IPS-18a (cell line): ENCODE results near the gene CSNK1G1.
"Not testable (repeated sequence)": the region's sequence is repeated elsewhere in the genome, so short reads cannot be mapped to it uniquely, and the experiment has no call there.

Experiments
- H3K27ac ChIP-seq: one replicate; pipeline ENCODE4 v1.5.1; 2013; ENCODE audit warnings: low read length
- H3K27me3 ChIP-seq: one replicate; pipeline ENCODE4 v1.6.1; 2013; ENCODE audit warnings: mild to moderate bottlenecking, low read length; ENCODE audit not compliant: control insufficient read depth, insufficient read depth
- H3K36me3 ChIP-seq: one replicate; pipeline ENCODE4 v1.6.1; 2013; ENCODE audit warnings: low read depth, low read length; ENCODE audit not compliant: control insufficient read depth
- H3K4me1 ChIP-seq: one replicate; pipeline ENCODE4 v1.6.1; 2013; ENCODE audit warnings: low read depth, low read length; ENCODE audit not compliant: control insufficient read depth
- H3K4me3 ChIP-seq: one replicate; pipeline ENCODE4 v1.5.1; 2013; ENCODE audit warnings: low read length
- H3K9ac ChIP-seq: one replicate; pipeline ENCODE4 v1.6.1; 2013; ENCODE audit warnings: mild to moderate bottlenecking, low read length, moderate library complexity
- H3K9me3 ChIP-seq: one replicate; pipeline ENCODE4 v1.6.1; 2013; ENCODE audit warnings: low read depth, low read length; ENCODE audit not compliant: control insufficient read depth

The CSNK1G1 gene

DNA sequence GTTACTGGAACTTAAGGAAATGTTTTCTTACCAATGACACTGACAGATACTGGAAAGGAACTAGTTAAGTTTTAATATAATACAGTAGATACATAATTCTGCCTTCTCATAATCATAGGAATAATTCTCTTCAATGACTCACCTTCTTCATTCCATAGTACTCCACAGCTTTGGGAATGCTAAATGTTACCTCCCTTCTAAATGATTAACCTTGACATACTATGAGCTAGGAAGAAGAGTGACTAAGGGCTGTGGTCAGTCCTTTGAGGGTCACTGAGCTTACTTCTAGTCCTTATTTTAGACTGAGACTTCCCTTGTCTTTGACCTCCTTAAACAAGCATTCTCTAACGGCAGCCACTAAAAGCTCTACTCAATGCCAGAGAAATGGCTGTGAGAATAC is 123.6 kb downstream of the CSNK1G1 start:
- no peaks in the 10 kb centered on the region for H3K4me1 ChIP-seq
- H3K4me3 ChIP-seq = no peak overlapping the region
- no peak overlapping the region for H3K9ac ChIP-seq
- H3K27ac ChIP-seq = no peak overlapping the region
- no peaks in the 10 kb centered on the region for H3K27me3 ChIP-seq
- no peaks in the 10 kb centered on the region for H3K9me3 ChIP-seq
- H3K36me3 ChIP-seq = no peaks in the 10 kb centered on the region

- Histone ChIP-seq H3K4me1 (no peaks in the 10 kb centered on the region), H3K27ac (no peak overlapping the region), H3K9me3 (no peaks in the 10 kb centered on the region), H3K9ac (no peak overlapping the region), H3K27me3 (no peaks in the 10 kb centered on the region), H3K4me3 (no peak overlapping the region), H3K36me3 (no peaks in the 10 kb centered on the region)
Observed at GRCh38 chr15:64229129-64229724, 126.7 kb downstream of the CSNK1G1 start.

GRCh38 chr15:64225804-64226203 is 130.2 kb downstream of the CSNK1G1 start:
- H3K27me3 ChIP-seq = no peaks in the 10 kb centered on the region
- H3K27ac ChIP-seq = no peak overlapping the region
- H3K36me3 ChIP-seq = no peaks in the 10 kb centered on the region
- H3K4me1 ChIP-seq = no peaks in the 10 kb centered on the region
- H3K9me3 ChIP-seq = no peaks in the 10 kb centered on the region
- no peak overlapping the region for H3K4me3 ChIP-seq
- H3K9ac ChIP-seq = no peak overlapping the region

DNA sequence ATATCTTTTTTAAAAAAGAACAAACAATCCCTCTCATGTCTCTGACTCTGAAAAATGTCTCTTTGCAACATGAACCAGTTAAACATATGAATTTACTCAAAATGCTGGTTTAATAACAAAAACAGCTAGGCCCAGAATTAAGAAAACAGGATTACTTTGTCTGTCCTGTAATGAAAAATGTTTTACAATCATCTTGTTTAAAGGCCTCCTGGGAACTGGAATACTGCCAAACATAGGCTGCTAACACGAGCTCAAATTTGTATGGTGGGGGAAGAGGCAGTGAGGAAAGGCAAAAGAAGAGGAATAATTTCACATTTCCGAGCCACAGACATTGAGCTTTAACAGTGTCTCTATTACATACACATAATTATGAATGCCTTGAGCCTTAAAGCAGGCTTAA is 131.5 kb downstream of the CSNK1G1 start:
- H3K27me3 ChIP-seq = no peaks in the 10 kb centered on the region
- no peak overlapping the region for H3K4me3 ChIP-seq
- no peak overlapping the region for H3K9ac ChIP-seq
- H3K27ac ChIP-seq = no peak overlapping the region
- no peaks in the 10 kb centered on the region for H3K9me3 ChIP-seq
- no peaks in the 10 kb centered on the region for H3K36me3 ChIP-seq
- no peaks in the 10 kb centered on the region for H3K4me1 ChIP-seq

GRCh38 chr15:64223882-64224281 is 132.1 kb downstream of the CSNK1G1 start:
- no peaks in the 10 kb centered on the region for H3K4me1 ChIP-seq
- no peak overlapping the region for H3K4me3 ChIP-seq
- H3K27me3 ChIP-seq = no peaks in the 10 kb centered on the region
- no peak overlapping the region for H3K9ac ChIP-seq
- no peaks in the 10 kb centered on the region for H3K36me3 ChIP-seq
- no peak overlapping the region for H3K27ac ChIP-seq
- H3K9me3 ChIP-seq = no peaks in the 10 kb centered on the region

DNA sequence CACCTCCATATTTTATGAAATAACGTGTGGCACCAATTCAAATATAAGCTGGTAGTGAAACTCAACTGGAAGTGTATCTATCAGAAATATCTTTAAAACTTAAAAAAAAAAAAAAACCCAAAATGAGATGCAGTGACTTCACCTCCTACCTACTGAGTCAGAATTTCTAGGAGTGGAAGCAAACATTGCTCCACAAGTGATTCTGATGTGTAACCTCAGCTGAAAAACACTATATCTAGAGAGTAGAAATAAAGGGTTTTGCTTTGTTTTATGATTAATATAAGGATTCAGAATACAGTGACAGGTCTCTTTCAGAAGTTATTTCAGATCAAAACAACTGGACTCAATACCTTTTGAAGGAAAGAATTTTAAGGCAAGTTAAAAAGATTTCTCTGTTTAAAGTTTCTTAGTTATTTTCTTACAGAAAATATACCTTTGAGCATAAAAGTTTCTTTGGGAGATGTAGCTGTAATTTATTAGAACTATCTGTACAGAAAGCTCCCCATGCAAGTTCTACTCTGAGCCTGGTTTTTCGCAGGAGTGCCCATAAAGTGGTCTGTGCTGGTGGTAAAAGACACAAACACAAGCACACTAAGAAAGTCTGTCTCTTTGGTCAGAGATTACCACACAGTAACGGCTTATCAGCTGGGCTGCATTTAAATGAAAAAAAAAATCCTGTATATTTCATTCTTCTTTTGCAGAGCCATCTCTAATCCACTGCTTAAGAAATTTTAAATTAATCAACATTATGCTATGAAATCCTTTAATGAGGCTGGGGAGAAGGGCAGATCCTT is 133.2 kb downstream of the CSNK1G1 start:
- no peak overlapping the region for H3K27ac ChIP-seq
- no peaks in the 10 kb centered on the region for H3K9me3 ChIP-seq
- H3K4me3 ChIP-seq = no peak overlapping the region
- H3K9ac ChIP-seq = no peak overlapping the region
- H3K4me1 ChIP-seq = no peaks in the 10 kb centered on the region
- H3K27me3 ChIP-seq = no peaks in the 10 kb centered on the region
- H3K36me3 ChIP-seq = no peaks in the 10 kb centered on the region

DNA sequence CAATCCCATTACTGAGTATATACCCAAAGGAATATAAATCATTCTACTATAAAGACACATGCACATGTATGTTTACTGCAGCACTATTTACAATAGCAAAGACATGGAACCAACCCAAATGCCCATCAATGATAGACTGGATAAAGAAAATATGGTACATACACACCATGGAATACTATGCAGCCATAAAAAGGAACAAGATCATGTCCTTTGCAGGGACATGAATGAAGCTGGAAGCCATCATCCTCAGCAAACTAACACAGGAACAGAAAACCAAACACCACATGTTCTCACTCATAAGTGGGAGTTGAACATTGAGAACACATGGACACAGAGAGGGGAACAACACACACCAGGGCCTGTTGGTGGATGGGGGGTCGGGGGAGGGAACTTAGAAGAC is 134.1 kb downstream of the CSNK1G1 start:
- H3K9ac ChIP-seq, H3K36me3 ChIP-seq, H3K27me3 ChIP-seq, H3K9me3 ChIP-seq, H3K4me3 ChIP-seq, H3K27ac ChIP-seq, H3K4me1 ChIP-seq: not testable (repeated sequence)

DNA sequence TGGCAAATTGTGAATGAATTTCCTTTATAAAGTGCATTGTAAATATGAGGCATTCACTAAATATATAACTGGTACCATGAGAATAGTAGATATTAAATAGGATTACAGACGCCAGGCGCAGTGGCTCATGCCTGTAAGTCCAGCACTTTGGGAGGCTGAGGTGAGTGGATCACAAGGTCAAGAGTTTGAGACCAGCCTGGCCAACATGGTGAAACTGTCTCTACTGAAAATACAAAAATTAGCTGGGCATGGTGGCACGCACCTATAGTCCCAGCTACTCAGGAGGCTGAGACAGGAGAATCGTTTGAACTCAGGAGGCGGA is 138.6 kb downstream of the CSNK1G1 start:
- H3K4me1 ChIP-seq, H3K27me3 ChIP-seq, H3K9ac ChIP-seq, H3K9me3 ChIP-seq, H3K4me3 ChIP-seq, H3K27ac ChIP-seq: not testable (repeated sequence)
- peaks cover 12% of the 10 kb centered on the region for H3K36me3 ChIP-seq

- peaks cover 12% of the 10 kb centered on the region for H3K36me3 ChIP-seq
Observed at GRCh38 chr15:64216730-64217428, 139.1 kb downstream of the CSNK1G1 start.

DNA sequence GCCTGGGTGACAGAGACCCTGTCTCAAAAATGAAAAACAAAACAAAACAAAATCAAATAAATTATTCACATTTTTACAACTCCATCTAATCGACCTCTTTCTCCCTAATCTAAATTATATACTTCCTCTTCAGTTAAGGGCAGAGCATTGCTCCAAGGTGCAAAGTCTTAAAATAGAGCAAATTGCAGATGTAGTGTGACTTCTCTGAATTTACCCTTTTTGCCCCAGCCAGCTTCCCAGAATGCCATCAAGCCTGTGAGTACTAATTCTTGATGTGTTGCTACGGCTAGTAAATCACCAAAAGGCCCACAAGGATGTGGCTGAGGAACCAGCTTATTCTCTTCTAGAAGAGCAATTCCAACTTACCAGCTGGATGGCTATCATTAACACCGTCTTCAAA is 139.8 kb downstream of the CSNK1G1 start:
- Histone ChIP-seq H3K4me3 (no peak overlapping the region), H3K4me1 (no peaks in the 10 kb centered on the region), H3K9me3 (no peaks in the 10 kb centered on the region), H3K36me3 (peaks cover 12% of the 10 kb centered on the region), H3K27ac (no peak overlapping the region), H3K9ac (no peak overlapping the region), H3K27me3 (no peaks in the 10 kb centered on the region)

More at GRCh38 chr15:64216730-64217428, 139.1 kb downstream of the CSNK1G1 start:
- Histone ChIP-seq H3K27ac (no peak overlapping the region), H3K9ac (no peak overlapping the region), H3K4me3 (no peak overlapping the region), H3K27me3 (no peaks in the 10 kb centered on the region), H3K9me3 (no peaks in the 10 kb centered on the region), H3K4me1 (no peaks in the 10 kb centered on the region)

DNA sequence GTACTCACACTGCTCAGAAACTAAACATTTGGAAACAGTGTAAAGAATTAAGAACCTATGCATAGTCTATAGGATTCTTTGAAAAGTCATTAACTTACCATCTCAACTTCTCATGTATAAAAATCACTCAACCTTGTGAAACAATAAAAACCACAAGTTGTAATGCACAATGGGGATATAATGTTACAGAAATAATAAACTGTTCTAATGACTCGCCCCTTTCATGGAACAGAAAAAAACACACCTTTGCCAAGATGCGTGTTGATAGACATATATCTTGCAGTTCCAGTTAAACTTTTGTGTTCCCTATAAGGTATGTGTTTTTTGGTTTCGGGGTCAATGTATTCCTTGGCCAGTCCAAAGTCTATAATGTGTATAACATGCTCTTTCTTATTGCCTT is 142.3 kb downstream of the CSNK1G1 start:
- H3K9ac ChIP-seq = no peak overlapping the region
- H3K36me3 ChIP-seq = peaks cover 12% of the 10 kb centered on the region
- H3K9me3 ChIP-seq = no peaks in the 10 kb centered on the region
- no peaks in the 10 kb centered on the region for H3K4me1 ChIP-seq
- H3K4me3 ChIP-seq = no peak overlapping the region
- H3K27me3 ChIP-seq = no peaks in the 10 kb centered on the region
- H3K27ac ChIP-seq = no peak overlapping the region

DNA sequence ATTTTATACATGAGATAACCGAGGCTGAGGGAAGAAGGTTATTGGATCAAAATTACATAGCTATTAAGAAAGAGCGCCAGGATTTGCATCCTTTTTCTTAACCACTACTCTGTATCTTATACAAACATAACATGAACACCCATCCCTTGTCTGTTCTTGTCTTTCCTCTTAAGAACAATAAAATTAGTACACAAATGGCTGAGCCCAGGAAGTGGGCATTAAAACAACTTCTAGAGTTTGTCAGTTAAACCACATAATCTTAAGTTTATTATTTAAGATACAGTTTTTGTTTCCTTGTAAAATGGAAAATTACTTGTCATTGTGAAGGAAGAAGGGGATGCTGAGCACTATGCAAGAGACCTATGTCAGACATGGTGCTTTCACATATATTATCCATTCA is 144.3 kb downstream of the CSNK1G1 start:
- no peaks in the 10 kb centered on the region for H3K27me3 ChIP-seq
- no peak overlapping the region for H3K27ac ChIP-seq
- no peak overlapping the region for H3K4me3 ChIP-seq
- no peak overlapping the region for H3K9ac ChIP-seq
- H3K36me3 ChIP-seq = peaks cover 13% of the 10 kb centered on the region
- H3K4me1 ChIP-seq = no peaks in the 10 kb centered on the region
- no peaks in the 10 kb centered on the region for H3K9me3 ChIP-seq
